AG04449 (cell line): Measurements from ENCODE around the gene CDH10.

Experiments used
- CTCF ChIA-PET: fragments of 350-600 bp; formaldehyde crosslinking; extraction: SDS; loops from one replicate; lab custom pipeline; 2021; ENCODE audit warnings: antibody characterized with exemption; lab: Yijun Ruan, JAX
- POLR2A ChIA-PET: fragments of 400-600, 350-600 bp; formaldehyde crosslinking; extraction: SDS; loops from one replicate; lab custom pipeline; 2020; ENCODE audit warnings: antibody characterized with exemption, inconsistent platforms; lab: Yijun Ruan, JAX
- DNase-seq: peaks from one replicate; pipeline ENCODE4 v3.0.0-alpha.2; 2010; ENCODE audit warnings: low read depth, low spot score
- H3K4me3 ChIP-seq: 2 replicates; pipeline ENCODE4 v1.5.1; 2011; ENCODE audit warnings: low read depth, mild to moderate bottlenecking, control low read depth, low read length
- TF ChIP-seq, protein P1 (sequence below): IDR thresholded peaks from one replicate; pipeline ENCODE4 v1.5.1; 2011; ENCODE audit warnings: mild to moderate bottlenecking, moderate library complexity, low read length, control low read depth, inconsistent platforms; ENCODE audit not compliant: insufficient read depth; ENCODE audit errors: missing control alignments

The CDH10 gene

DNA sequence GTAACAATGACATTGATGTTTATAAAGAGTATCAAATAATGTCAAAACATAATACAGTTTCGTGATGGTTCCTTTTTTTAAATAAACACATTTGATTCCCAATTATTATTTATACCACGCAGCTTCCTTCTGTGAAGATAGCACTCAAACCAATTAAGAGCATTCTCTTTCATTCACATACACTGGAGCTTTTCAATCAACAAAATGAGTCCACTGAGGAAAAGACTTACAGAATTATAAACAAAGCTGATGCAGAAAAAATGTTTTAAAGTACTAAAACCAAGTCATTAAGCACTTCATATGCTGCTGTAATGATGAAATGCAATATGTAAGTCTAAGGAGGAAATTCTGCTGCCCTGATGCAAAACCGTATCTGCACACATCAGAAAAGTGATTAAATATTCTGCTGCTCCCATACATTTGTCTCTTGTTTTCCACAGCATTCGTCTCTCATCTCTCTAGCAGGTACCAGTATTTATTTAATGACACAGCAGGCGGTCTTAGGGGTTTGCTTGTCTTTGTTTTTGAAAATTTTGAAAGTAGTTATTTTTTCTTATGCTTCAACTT lies 147.1 kb downstream of the CDH10 start:
- ChIA-PET POLR2A (no interaction called here), CTCF (no interaction called here)
- no peak for DNase-seq
- TF ChIP-seq, protein P1, sequence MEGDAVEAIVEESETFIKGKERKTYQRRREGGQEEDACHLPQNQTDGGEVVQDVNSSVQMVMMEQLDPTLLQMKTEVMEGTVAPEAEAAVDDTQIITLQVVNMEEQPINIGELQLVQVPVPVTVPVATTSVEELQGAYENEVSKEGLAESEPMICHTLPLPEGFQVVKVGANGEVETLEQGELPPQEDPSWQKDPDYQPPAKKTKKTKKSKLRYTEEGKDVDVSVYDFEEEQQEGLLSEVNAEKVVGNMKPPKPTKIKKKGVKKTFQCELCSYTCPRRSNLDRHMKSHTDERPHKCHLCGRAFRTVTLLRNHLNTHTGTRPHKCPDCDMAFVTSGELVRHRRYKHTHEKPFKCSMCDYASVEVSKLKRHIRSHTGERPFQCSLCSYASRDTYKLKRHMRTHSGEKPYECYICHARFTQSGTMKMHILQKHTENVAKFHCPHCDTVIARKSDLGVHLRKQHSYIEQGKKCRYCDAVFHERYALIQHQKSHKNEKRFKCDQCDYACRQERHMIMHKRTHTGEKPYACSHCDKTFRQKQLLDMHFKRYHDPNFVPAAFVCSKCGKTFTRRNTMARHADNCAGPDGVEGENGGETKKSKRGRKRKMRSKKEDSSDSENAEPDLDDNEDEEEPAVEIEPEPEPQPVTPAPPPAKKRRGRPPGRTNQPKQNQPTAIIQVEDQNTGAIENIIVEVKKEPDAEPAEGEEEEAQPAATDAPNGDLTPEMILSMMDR: no peak
- H3K4me3 ChIP-seq: no peak overlapping the region

DNA sequence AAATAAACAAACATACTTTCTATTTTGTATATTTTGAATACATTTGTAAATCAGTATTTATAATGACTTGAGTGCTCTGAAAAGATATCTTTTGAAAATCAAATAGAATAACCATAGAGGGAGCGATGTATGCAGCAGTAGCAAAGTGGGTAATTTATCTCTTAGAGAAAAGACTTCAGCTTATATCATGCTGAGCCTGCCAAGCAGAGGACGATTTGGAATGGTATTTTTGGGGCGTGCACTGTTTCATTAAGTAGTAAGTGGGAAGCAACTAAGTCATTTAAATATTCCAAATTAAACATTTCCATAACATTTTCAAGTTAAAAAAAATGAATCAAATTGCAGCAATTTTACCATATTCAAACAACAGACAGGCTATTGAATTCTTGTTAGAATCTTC lies 147.6 kb downstream of the CDH10 start:
- DNase-seq: no peak
- ChIA-PET POLR2A (no interaction called here), CTCF (no interaction called here)
- TF ChIP-seq, protein P1: no peak
- H3K4me3 ChIP-seq: no peak overlapping the region

GRCh38 chr5:24496268-24496667 lies 148.5 kb downstream of the CDH10 start:
- DNase-seq: no peak
- TF ChIP-seq, protein P1: no peak
- no peak overlapping the region for H3K4me3 ChIP-seq
- ChIA-PET CTCF (no interaction called here), POLR2A (no interaction called here)

DNA sequence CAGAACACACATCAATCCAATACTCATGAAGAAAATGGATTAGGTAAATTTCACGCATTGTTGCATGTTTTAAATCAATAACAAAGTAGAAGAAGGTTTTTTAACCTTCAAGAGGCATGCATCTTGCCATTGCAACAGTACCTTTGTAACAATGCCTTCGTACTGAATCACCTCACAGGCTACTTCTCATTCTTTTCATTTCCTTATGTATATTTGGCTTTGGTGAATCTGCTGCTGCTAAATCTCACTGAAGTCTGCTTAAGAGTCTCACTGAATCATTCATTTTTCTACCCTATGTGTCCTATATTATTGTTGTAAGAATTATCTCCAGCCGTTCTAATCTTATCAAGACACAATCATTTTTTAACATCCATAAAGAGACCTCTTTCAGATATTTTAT lies 152.5 kb downstream of the CDH10 start:
- CTCF ChIA-PET: no interaction called here
- no peak for DNase-seq

GRCh38 chr5:24491490-24491889 lies 153.3 kb downstream of the CDH10 start:
- POLR2A ChIA-PET: no interaction called here
- no peak overlapping the region for H3K4me3 ChIP-seq
- CTCF ChIA-PET: no interaction called here
- TF ChIP-seq, protein P1: no peak
- DNase-seq: no peak

More for the DNA sequence above, 152.5 kb downstream of the CDH10 start:
- POLR2A ChIA-PET: no interaction called here
- H3K4me3 ChIP-seq: no peak overlapping the region
- TF ChIP-seq, protein P1: no peak

DNA sequence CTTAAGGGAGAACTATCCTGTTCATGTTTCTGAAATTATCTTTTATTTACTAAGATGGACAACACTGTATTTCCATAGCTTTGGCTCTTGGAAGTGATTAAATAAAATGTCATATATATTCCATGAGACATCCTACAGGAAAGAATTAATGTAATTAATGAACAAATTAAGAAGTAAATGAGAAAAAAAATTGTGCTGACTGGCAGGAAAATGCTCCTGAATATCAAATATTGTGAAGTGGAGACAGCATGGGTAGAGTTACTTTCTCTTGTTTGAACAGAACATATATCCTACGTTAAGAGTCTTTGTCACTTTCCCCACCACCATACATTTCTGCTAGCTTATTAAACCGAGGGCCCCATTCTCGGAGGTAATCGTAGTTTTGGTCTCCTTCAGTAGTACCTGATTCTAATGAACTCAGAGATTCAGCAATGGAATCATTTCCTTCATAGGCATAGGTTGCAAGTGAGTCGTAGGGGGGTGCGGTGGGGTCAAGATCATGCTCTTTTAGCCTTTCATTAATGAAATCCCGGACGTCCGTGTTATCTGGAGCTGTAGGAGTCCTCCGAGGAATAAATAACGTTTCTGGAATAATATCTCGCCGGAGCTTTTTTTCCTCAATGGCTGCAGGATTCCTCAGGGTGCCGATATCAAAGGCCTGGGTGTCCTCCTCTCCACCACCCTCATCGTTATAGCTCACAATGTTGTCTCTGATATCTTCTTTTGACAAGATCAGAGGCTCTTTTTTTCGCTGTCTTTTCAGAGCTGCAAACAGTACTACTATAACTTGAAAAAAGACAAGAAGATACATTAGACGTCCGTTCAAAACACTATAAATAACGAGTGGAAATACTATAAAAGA lies 157.2 kb downstream of the CDH10 start:
- DNase-seq: no peak
- POLR2A ChIA-PET: no interaction called here
- CTCF ChIA-PET: no interaction called here
- TF ChIP-seq, protein P1: no peak
- H3K4me3 ChIP-seq: no peak overlapping the region
